GM10847 (cell line): ENCODE results near the gene KDM4F.
"Not testable (repeated sequence)": the region's sequence is repeated elsewhere in the genome, so short reads cannot be mapped to it uniquely, and the experiment has no call there.

Experiments used
- POLR2A ChIP-seq: IDR thresholded peaks from 2 replicates; pipeline ENCODE4 v1.6.1; 2011; ENCODE audit not compliant: insufficient read length; ENCODE audit errors: extremely low read depth

Gene KDM4F

GRCh38 chr11:95049122-95049521 lies at the start of gene KDM4F:
KDM4F (plus strand) TSS chr11:95049422.
- TF ChIP-seq POLR2A: not testable (repeated sequence)

- TF ChIP-seq POLR2A: no peak
These were observed 45.5 kb upstream of the KDM4F start for GRCh38 chr11:95003716-95004115.

GRCh38 chr11:95005642-95006041 lies 43.6 kb upstream of the KDM4F start:
- TF ChIP-seq POLR2A: no peak

GRCh38 chr11:95011376-95011775 lies 37.8 kb upstream of the KDM4F start:
- no peak for TF ChIP-seq POLR2A

- TF ChIP-seq POLR2A: no peak
These were observed 34.9 kb upstream of the KDM4F start for GRCh38 chr11:95014184-95014821.

GRCh38 chr11:95016139-95016538 lies 33.1 kb upstream of the KDM4F start:
- no peak for TF ChIP-seq POLR2A

- no peak for TF ChIP-seq POLR2A
These were observed 24.3 kb upstream of the KDM4F start, which contains the start of gene KDM4E for GRCh38 chr11:95024958-95025357. KDM4E (plus strand) TSS chr11:95025258; CDS start chr11:95025558, 300 bp downstream.

- no peak for TF ChIP-seq POLR2A
These were observed 20.9 kb upstream of the KDM4F start for GRCh38 chr11:95028357-95028756.

- TF ChIP-seq POLR2A: no peak
These were observed 16.2 kb upstream of the KDM4F start for GRCh38 chr11:95033051-95033450.

GRCh38 chr11:95035316-95035715 lies 13.9 kb upstream of the KDM4F start:
- no peak for TF ChIP-seq POLR2A

GRCh38 chr11:95042239-95042638 lies 7.0 kb upstream of the KDM4F start:
- no peak for TF ChIP-seq POLR2A

GRCh38 chr11:95042906-95043305 lies 6.3 kb upstream of the KDM4F start:
- TF ChIP-seq POLR2A: no peak

- no peak for TF ChIP-seq POLR2A
These were observed 5.2 kb upstream of the KDM4F start for GRCh38 chr11:95044010-95044409.

- TF ChIP-seq POLR2A: no peak
These were observed 3.4 kb upstream of the KDM4F start for GRCh38 chr11:95045812-95046211.

- no peak for TF ChIP-seq POLR2A
These were observed 1.5 kb downstream of the KDM4F start for GRCh38 chr11:95050595-95051202.

- TF ChIP-seq POLR2A: no peak
These were observed 5.1 kb downstream of the KDM4F start for GRCh38 chr11:95054356-95054755.
